DMS114 treated with DMSO at 0.1 percent for 48 hours (cell line): ENCODE measurements around the gene HAUS8.
"Not testable (repeated sequence)": the region's sequence is repeated elsewhere in the genome, so short reads cannot be mapped to it uniquely, and the experiment has no call there.

Experiments
- DNase-seq: peaks from one replicate; lab custom pipeline; 2025; ENCODE audit not compliant: unreplicated experiment; lab: John Stamatoyannopoulos, UW

Gene HAUS8

GRCh38 chr19:17036640-17037039, 38.6 kb downstream of the HAUS8 start:
- no peak for DNase-seq

GRCh38 chr19:17035842-17036424, 39.3 kb downstream of the HAUS8 start:
- DNase-seq, result no peak

GRCh38 chr19:17031741-17032140, 43.5 kb downstream of the HAUS8 start:
- no peak for DNase-seq

- DNase-seq, result no peak
These were observed 47.7 kb downstream of the HAUS8 start for GRCh38 chr19:17027535-17027975.

- no peak for DNase-seq
These were observed 48.3 kb downstream of the HAUS8 start, which contains the start of gene CPAMD8 for GRCh38 chr19:17026706-17027534. TSS of gene CPAMD8 (minus strand) at chr19:17026810. CDS start at chr19:17026642, 168 bp downstream.

GRCh38 chr19:17025991-17026658, 49.1 kb downstream of the HAUS8 start:
- no peak for DNase-seq

- no peak for DNase-seq
These were observed 49.9 kb downstream of the HAUS8 start for GRCh38 chr19:17025361-17025760.

- DNase-seq, result not testable (repeated sequence)
These were observed 50.3 kb downstream of the HAUS8 start for GRCh38 chr19:17024941-17025340.

- DNase-seq, result no peak
These were observed 51.4 kb downstream of the HAUS8 start for GRCh38 chr19:17023805-17024204.

GRCh38 chr19:17022738-17023137, 52.5 kb downstream of the HAUS8 start:
- DNase-seq, result no peak

GRCh38 chr19:17021793-17022590, 53.3 kb downstream of the HAUS8 start:
- DNase-seq, result no peak

GRCh38 chr19:17021328-17021727, 53.9 kb downstream of the HAUS8 start:
- no peak for DNase-seq

- DNase-seq, result no peak
These were observed 54.4 kb downstream of the HAUS8 start for GRCh38 chr19:17020823-17021222.

- no peak for DNase-seq
These were observed 54.9 kb downstream of the HAUS8 start for GRCh38 chr19:17020385-17020784.

- DNase-seq, result not testable (repeated sequence)
These were observed 60.9 kb downstream of the HAUS8 start for GRCh38 chr19:17014212-17014861.

GRCh38 chr19:17011485-17011884, 63.8 kb downstream of the HAUS8 start:
- DNase-seq, result no peak

- DNase-seq, result no peak
These were observed 68.7 kb downstream of the HAUS8 start for GRCh38 chr19:17006579-17006978.

- no peak for DNase-seq
These were observed 70.3 kb downstream of the HAUS8 start for GRCh38 chr19:17005000-17005399.

- DNase-seq, result no peak
These were observed 70.9 kb downstream of the HAUS8 start for GRCh38 chr19:17004386-17004785.

GRCh38 chr19:17002455-17002854, 72.8 kb downstream of the HAUS8 start:
- DNase-seq, result no peak
